ENCODE data around the gene OR8B3. TPM values are rescaled to one million over a fixed set of nuclear protein-coding genes. Genes with fewer than 3 reads are reported as not detected.

OR8B3 gene
- polyA plus RNA-seq, 1 donor from 2014 or later, result not detected

GRCh38 chr11:124415356-124415923 is 16.6 kb upstream of the OR8B3 start:
- Histone ChIP-seq H3F3A (ENCODE audit: insufficient read depth, low read length, poor library complexity, severe bottlenecking) (no peaks in the 10 kb centered on the region), H3K9ac (ENCODE audit: low read length) (no peak overlapping the region), H3K9me2 (ENCODE audit: insufficient read depth, low read length) (no peaks in the 10 kb centered on the region), H4K20me1 (ENCODE audit: insufficient read depth) (no peaks in the 10 kb centered on the region), H3K4me3 (ENCODE audit: low read length) (no peak overlapping the region), H2AFZ (ENCODE audit: low read depth, low read length) (no peak overlapping the region), H3K79me2 (replicated peaks; ENCODE audit: insufficient read depth, low read length) (no peaks in the 10 kb centered on the region), H3K36me3 (ENCODE audit: insufficient read depth, low read length) (no peaks in the 10 kb centered on the region), H3K4me2 (ENCODE audit: low read length) (no peak overlapping the region), H3K27me3 (ENCODE audit: insufficient read depth, low read depth, low read length) (no peaks in the 10 kb centered on the region), H3K27ac (ENCODE audit: low read length) (no peak overlapping the region), H3K9me3 (ENCODE audit: low read length) (no peaks in the 10 kb centered on the region)
- TF ChIP-seq EZH2 (IDR thresholded peaks at IDR 0.05; ENCODE audit: borderline replicate concordance, insufficient read depth, low read length, poor library complexity, severe bottlenecking) (no peak), REST (IDR thresholded peaks at IDR 0.05; ENCODE audit: borderline replicate concordance) (no peak), CTCF (IDR thresholded peaks at IDR 0.05; ENCODE audit: poor library complexity, severe bottlenecking) (peak; percentile 71), SMC3 (conservative IDR thresholded peaks at IDR 0.05; ENCODE audit: poor library complexity) (peak; percentile 75), TAF1 (IDR thresholded peaks at IDR 0.05; ENCODE audit: low read depth) (no peak), EP300 (conservative IDR thresholded peaks at IDR 0.05; ENCODE audit: poor library complexity, severe bottlenecking) (no peak), RAD21 (conservative IDR thresholded peaks at IDR 0.05) (peak; percentile 76), MXI1 (conservative IDR thresholded peaks at IDR 0.05; ENCODE audit: poor library complexity, severe bottlenecking) (no peak), POLR2AphosphoS5 (IDR thresholded peaks at IDR 0.05) (no peak)

- TF ChIP-seq TAF1 (IDR thresholded peaks at IDR 0.05; ENCODE audit: low read depth), result no peak
- TF ChIP-seq SMC3 (conservative IDR thresholded peaks at IDR 0.05; ENCODE audit: poor library complexity), result no peak
- no peak for TF ChIP-seq EP300 (conservative IDR thresholded peaks at IDR 0.05; ENCODE audit: poor library complexity, severe bottlenecking)
- no peak for TF ChIP-seq CTCF (IDR thresholded peaks at IDR 0.05; ENCODE audit: poor library complexity, severe bottlenecking)
- TF ChIP-seq RAD21 (conservative IDR thresholded peaks at IDR 0.05), result no peak
- no peak for TF ChIP-seq REST (IDR thresholded peaks at IDR 0.05; ENCODE audit: borderline replicate concordance)
- TF ChIP-seq EZH2 (IDR thresholded peaks at IDR 0.05; ENCODE audit: borderline replicate concordance, insufficient read depth, low read length, poor library complexity, severe bottlenecking), result no peak
- TF ChIP-seq MXI1 (conservative IDR thresholded peaks at IDR 0.05; ENCODE audit: poor library complexity, severe bottlenecking), result no peak
- no peak for TF ChIP-seq POLR2AphosphoS5 (IDR thresholded peaks at IDR 0.05)
- Histone ChIP-seq H3K4me3 (ENCODE audit: low read length) (no peak overlapping the region), H3K27ac (ENCODE audit: low read length) (no peak overlapping the region), H4K20me1 (ENCODE audit: insufficient read depth) (no peaks in the 10 kb centered on the region), H3K9me2 (ENCODE audit: insufficient read depth, low read length) (no peaks in the 10 kb centered on the region), H3K36me3 (ENCODE audit: insufficient read depth, low read length) (no peaks in the 10 kb centered on the region), H3K9ac (ENCODE audit: low read length) (no peak overlapping the region), H3K27me3 (ENCODE audit: insufficient read depth, low read depth, low read length) (no peaks in the 10 kb centered on the region), H3K79me2 (replicated peaks; ENCODE audit: insufficient read depth, low read length) (no peaks in the 10 kb centered on the region), H3K4me2 (ENCODE audit: low read length) (no peak overlapping the region), H3F3A (ENCODE audit: insufficient read depth, low read length, poor library complexity, severe bottlenecking) (no peaks in the 10 kb centered on the region), H2AFZ (ENCODE audit: low read depth, low read length) (no peak overlapping the region), H3K9me3 (ENCODE audit: low read length) (no peaks in the 10 kb centered on the region)
These were observed 11.1 kb upstream of the OR8B3 start for GRCh38 chr11:124409906-124410305.

Data from neural cell (in vitro differentiated cells).